Purkinje cell (primary cell): ENCODE data around the gene KCNV2. TPM values are rescaled to one million over a fixed set of nuclear protein-coding genes. Genes with fewer than 3 reads are reported as not detected.

Experiments used
- polyA plus RNA-seq: library from polyadenylated mRNA; unstranded; fragments of >200 nt; fragmentation: Nextera tagmentation; gene quantifications from 2 replicates; pipeline ENCODE4 v1.2.1, GENCODE V29; 2014

The KCNV2 gene
- polyA plus RNA-seq = not detected in 2 replicates

DNA sequence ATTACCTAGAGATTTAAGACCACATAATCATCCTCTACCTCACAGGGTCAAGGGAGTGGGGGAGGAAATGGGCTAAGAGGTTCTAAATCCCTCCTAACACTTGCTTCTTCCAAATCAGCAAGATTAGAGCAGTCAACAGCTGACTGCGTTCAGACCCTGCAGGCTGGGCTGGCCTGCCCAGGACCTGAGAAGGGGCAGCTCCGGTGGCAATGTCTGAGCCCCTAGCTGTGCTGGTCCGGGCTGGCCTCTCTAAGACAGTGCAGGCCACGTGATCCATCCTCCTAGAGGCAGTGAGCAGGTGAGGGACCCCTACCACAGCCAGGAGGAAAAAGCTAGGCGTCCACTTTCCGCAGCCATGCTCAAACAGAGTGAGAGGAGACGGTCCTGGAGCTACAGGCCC lies at the start of gene KCNV2:
TSS of gene KCNV2 (plus strand) at position 126 of the 400 bp plus-strand sequence. CDS start at position 356, 230 bp downstream.

Other genes with a start within 250 kb of the KCNV2 start
- 64.9 and 91.0 TPM in 2 replicates for gene VLDLR, start 95.7 kb upstream of the KCNV2 start, polyA plus RNA-seq
- gene PUM3, start 126.6 kb downstream of the KCNV2 start, polyA plus RNA-seq = 27.5 and 32.9 TPM in 2 replicates